Measurements from ENCODE around the gene GCH1.

The GCH1 gene

DNA sequence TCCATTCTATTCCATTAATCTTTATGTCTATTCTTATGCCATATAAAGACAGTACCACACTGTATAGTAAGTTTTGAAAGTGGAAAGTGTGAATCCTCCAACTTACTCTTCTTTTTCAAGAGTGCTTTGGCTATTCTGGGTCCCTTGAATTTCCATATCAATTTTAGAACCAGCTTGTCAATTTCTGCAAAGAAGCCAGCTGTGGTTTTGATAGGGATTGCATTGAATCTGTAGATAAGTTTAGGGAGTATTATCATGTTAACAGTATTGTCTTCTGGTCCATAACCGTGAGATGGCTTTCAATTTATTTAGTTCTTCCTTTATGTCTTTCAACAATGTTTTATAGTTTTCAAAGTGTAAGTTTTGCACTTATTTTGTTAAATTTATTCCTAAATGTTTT, 34.2 kb upstream of the GCH1 start:
- Histone ChIP-seq H3K27me3 (no peaks in the 10 kb centered on the region), H3K4me3 (no peak overlapping the region), H3K9me3 (no peaks in the 10 kb centered on the region), H3K4me1 (no peaks in the 10 kb centered on the region), H3K27ac (no peak overlapping the region), H3K36me3 (no peaks in the 10 kb centered on the region)
- intact Hi-C loops (cut with DNase I; ENCODE audit: low total_unique reads) = no loop called here
- DNase-seq = no peak
- no peak for TF ChIP-seq CTCF (IDR thresholded peaks at IDR 0.05)

DNA sequence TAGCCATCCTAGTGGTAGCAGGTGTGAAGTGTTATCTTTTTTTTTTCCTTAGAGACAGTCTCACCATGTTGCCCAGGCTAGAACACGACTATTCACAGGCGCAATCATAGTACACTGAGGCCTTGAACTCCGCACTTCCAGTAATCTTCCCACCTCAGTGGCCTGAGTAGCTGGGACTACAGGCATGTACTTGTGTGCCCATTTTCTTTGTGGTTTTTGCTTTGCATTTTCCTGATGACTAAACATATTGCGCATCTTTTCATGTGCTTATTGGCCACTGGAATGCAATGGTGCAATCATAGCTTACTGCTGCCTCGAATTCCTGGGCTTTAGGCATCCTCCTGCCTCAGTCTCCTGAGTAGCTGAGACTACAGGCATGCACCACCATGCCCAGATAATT, 33.3 kb upstream of the GCH1 start:
- Histone ChIP-seq H3K36me3 (no peaks in the 10 kb centered on the region), H3K27ac (no peak overlapping the region), H3K9me3 (no peaks in the 10 kb centered on the region), H3K27me3 (no peaks in the 10 kb centered on the region), H3K4me3 (no peak overlapping the region), H3K4me1 (no peaks in the 10 kb centered on the region)
- no peak for TF ChIP-seq CTCF (IDR thresholded peaks at IDR 0.05)
- intact Hi-C loops (cut with DNase I; ENCODE audit: low total_unique reads) = no loop called here
- DNase-seq = no peak

GRCh38 chr14:54935100-54935499, 32.5 kb upstream of the GCH1 start:
- no peak for TF ChIP-seq CTCF (IDR thresholded peaks at IDR 0.05)
- Histone ChIP-seq H3K27ac (no peak overlapping the region), H3K36me3 (no peaks in the 10 kb centered on the region), H3K27me3 (no peaks in the 10 kb centered on the region), H3K4me1 (no peaks in the 10 kb centered on the region), H3K9me3 (no peaks in the 10 kb centered on the region), H3K4me3 (no peak overlapping the region)
- DNase-seq = no peak
- intact Hi-C loops (cut with DNase I; ENCODE audit: low total_unique reads) = no loop called here

DNA sequence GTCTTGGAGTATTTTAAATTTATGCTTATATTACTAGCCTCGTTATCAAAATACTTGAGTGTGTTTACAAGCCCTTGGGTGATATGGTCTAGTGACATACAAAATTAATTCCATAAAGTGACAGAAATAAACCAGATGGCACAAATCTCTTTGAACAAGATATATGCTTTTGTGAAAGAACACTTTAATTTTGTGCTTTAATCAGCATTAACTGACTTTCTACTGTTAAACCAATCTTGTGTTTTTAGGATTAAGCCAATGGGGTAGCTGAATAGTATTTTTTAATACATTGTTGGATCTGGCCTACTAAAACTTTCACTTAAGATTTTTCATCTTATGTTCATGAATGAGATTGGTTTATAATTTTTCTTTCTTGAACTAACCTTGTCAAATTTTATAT, 30.4 kb upstream of the GCH1 start:
- intact Hi-C loops (cut with DNase I; ENCODE audit: low total_unique reads) = no loop called here
- no peaks in the 10 kb centered on the region for H3K9me3 ChIP-seq
- no peak for TF ChIP-seq CTCF (IDR thresholded peaks at IDR 0.05)
- H3K4me3 ChIP-seq = no peak overlapping the region
- no peaks in the 10 kb centered on the region for H3K27me3 ChIP-seq
- H3K4me1 ChIP-seq = no peaks in the 10 kb centered on the region
- no peaks in the 10 kb centered on the region for H3K36me3 ChIP-seq
- DNase-seq = no peak
- H3K27ac ChIP-seq = no peak overlapping the region

DNA sequence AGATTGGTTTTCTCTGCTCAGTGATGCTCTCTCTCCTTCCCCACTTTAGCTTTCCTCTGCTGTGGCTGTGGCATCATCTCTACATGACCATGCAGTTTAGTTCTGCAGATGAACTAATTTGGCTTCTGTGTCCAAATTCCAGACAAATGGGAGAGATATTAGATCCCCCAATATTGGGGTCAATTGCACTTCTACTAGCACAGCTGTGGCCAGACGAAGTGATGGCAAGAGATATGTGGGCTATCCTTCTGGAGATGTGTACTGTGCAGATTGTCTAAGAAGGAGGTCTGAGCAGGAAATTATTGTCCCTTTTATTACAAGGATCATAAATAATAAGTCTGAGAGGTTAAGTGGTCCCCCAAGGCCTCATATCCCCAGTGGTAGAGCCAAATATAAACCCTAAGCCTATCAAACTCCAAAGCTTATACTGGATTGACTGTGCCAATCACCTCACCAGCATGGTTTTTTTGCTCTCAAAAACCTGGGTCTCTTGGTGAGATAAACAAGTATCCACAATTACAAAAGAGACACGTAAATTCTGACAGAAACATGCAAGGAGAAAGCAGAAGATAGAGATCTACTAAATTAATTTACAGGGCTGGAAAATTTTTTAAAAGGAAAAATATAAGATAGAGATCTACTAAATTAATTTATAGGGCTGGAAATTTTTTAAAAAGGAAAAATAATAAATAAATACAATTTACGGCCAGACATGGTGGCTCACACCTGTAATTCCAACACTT, 29.1 kb upstream of the GCH1 start:
- Histone ChIP-seq H3K36me3 (no peaks in the 10 kb centered on the region), H3K4me1 (no peaks in the 10 kb centered on the region), H3K27ac (no peak overlapping the region), H3K27me3 (no peaks in the 10 kb centered on the region), H3K9me3 (no peaks in the 10 kb centered on the region), H3K4me3 (no peak overlapping the region)
- intact Hi-C loops (cut with DNase I; ENCODE audit: low total_unique reads) = no loop called here
- no peak for TF ChIP-seq CTCF (IDR thresholded peaks at IDR 0.05)
- DNase-seq = no peak

- TF ChIP-seq CTCF (IDR thresholded peaks at IDR 0.05) = no peak
- intact Hi-C loops (cut with DNase I; ENCODE audit: low total_unique reads) = no loop called here
- Histone ChIP-seq H3K4me1 (no peaks in the 10 kb centered on the region), H3K36me3 (no peaks in the 10 kb centered on the region), H3K27me3 (peaks cover 0 to 2% of the 10 kb centered on the region in 2 donors), H3K4me3 (no peak overlapping the region), H3K27ac (no peak overlapping the region), H3K9me3 (no peaks in the 10 kb centered on the region)
- DNase-seq = no peak
Observed at GRCh38 chr14:54931101-54931500, 28.5 kb upstream of the GCH1 start.

All from tibial artery (tissue), 4 donors.